HepG2 (cell line): ENCODE data around the gene ANGPTL2. TPM values are rescaled to one million over a fixed set of nuclear protein-coding genes. Genes with fewer than 3 reads are reported as not detected.
A peak's percentile ranks its signal among the peaks of the same experiment; 100 is the strongest.

Experiments
- AKAP8 ChIP-seq: sonication (generic); formaldehyde crosslinking; IDR thresholded peaks from 2 replicates; pipeline ENCODE4 v1.5.1; 2020; ENCODE audit warnings: mild to moderate bottlenecking, missing genetic modification reagents
- DZIP1 ChIP-seq: sonication (generic); formaldehyde crosslinking; IDR thresholded peaks from 2 replicates; pipeline ENCODE4 v1.5.0; 2020; ENCODE audit warnings: mild to moderate bottlenecking, missing genetic modification reagents
- HOMEZ ChIP-seq: IDR thresholded peaks from 2 replicates; pipeline ENCODE4 v1.6.1; 2016; ENCODE audit warnings: low read depth
- HOXA9 ChIP-seq: sonication (generic); formaldehyde crosslinking; IDR thresholded peaks from 2 replicates; pipeline ENCODE4 v1.8.1; 2022; ENCODE audit warnings: missing genetic modification reagents, mild to moderate bottlenecking, moderate library complexity, borderline replicate concordance
- JUND ChIP-seq: sonication (generic); formaldehyde crosslinking; IDR thresholded peaks from 2 replicates; pipeline ENCODE4 v1.8.0; 2022; ENCODE audit warnings: mild to moderate bottlenecking, missing genetic modification reagents
- KLF6 ChIP-seq: IDR thresholded peaks from 2 replicates; pipeline ENCODE4 v1.8.0; 2016; ENCODE audit warnings: missing biosample characterization, missing genetic modification reagents
- NFIC ChIP-seq: IDR thresholded peaks from 2 replicates; pipeline ENCODE4 v1.6.1; 2012; ENCODE audit warnings: mild to moderate bottlenecking, low read length, inconsistent platforms
- NR2C2 ChIP-seq: sonication (generic); formaldehyde crosslinking; IDR thresholded peaks from 2 replicates; pipeline ENCODE4 v1.4.0; 2020; ENCODE audit warnings: missing genetic modification reagents, mild to moderate bottlenecking, moderate library complexity, borderline replicate concordance
- TBP ChIP-seq: sonication (generic); formaldehyde crosslinking; IDR thresholded peaks from 2 replicates; pipeline ENCODE4 v1.5.0; 2020; ENCODE audit warnings: missing genetic modification reagents
- TRAFD1 ChIP-seq: sonication (generic); formaldehyde crosslinking; IDR thresholded peaks from 2 replicates; pipeline ENCODE4 v1.5.1; 2020; ENCODE audit warnings: missing genetic modification reagents, mild to moderate bottlenecking, borderline replicate concordance
- U2AF2 ChIP-seq: fragments of 200-400 bp; formaldehyde crosslinking; IDR thresholded peaks from 2 replicates; pipeline ENCODE4 v1.6.1; 2017; ENCODE audit warnings: low read depth, mild to moderate bottlenecking, low read length
- YEATS2 ChIP-seq: sonication (generic); formaldehyde crosslinking; IDR thresholded peaks from 2 replicates; pipeline ENCODE4 v1.4.0; 2020; ENCODE audit warnings: missing genetic modification reagents, borderline replicate concordance
- ZNF280D ChIP-seq: sonication (generic); formaldehyde crosslinking; IDR thresholded peaks from 2 replicates; pipeline ENCODE4 v1.5.1; 2020; ENCODE audit warnings: mild to moderate bottlenecking, missing genetic modification reagents
- ZNF30 ChIP-seq: sonication (generic); formaldehyde crosslinking; IDR thresholded peaks from 2 replicates; pipeline ENCODE4 v1.5.0; 2020; ENCODE audit warnings: mild to moderate bottlenecking, missing genetic modification reagents
- ZNF335 ChIP-seq: sonication (generic); formaldehyde crosslinking; IDR thresholded peaks from 2 replicates; pipeline ENCODE4 v1.4.0; 2020; ENCODE audit warnings: missing genetic modification reagents
- ZNF567 ChIP-seq: sonication (generic); formaldehyde crosslinking; IDR thresholded peaks from 2 replicates; pipeline ENCODE4 v1.8.1; 2023; ENCODE audit warnings: mild to moderate bottlenecking, missing genetic modification reagents, borderline replicate concordance
- ZNF615 ChIP-seq: sonication (generic); formaldehyde crosslinking; IDR thresholded peaks from 2 replicates; pipeline ENCODE4 v1.5.0; 2020; ENCODE audit warnings: mild to moderate bottlenecking, missing genetic modification reagents, borderline replicate concordance
- ZNF691 ChIP-seq: sonication (generic); formaldehyde crosslinking; IDR thresholded peaks from 2 replicates; pipeline ENCODE4 v1.4.0; 2020; ENCODE audit warnings: missing genetic modification reagents, low read depth, mild to moderate bottlenecking, borderline replicate concordance
- ZNF720 ChIP-seq: sonication (generic); formaldehyde crosslinking; IDR thresholded peaks from 2 replicates; pipeline ENCODE4 v1.4.0; 2020; ENCODE audit warnings: missing genetic modification reagents
- ZSCAN30 ChIP-seq: sonication (generic); formaldehyde crosslinking; IDR thresholded peaks from 2 replicates; pipeline ENCODE4 v1.5.0; 2020; ENCODE audit warnings: mild to moderate bottlenecking, missing genetic modification reagents
- polyA plus RNA-seq, 8 experiments: library from polyadenylated mRNA; depleted of rRNA in 3 of 8; stranded (reverse) in 7 of 8; unstranded in 1 of 8; fragments of >200 nt; fragmentation: Illumina TruSeq in 4 of 8; extraction: Trizol in 4 of 8; gene quantifications; 2 replicates each; pipeline versions ENCODE4 v1.2.1 to v1.2.3, GENCODE V29; 2011 to 2016; ENCODE audit warnings: low read depth in 4 of 8, missing spikeins in 1 of 8, mixed read lengths in 1 of 8; ENCODE audit not compliant: insufficient read depth in 1 of 8
- total RNA-seq, 5 experiments: library from RNA; depleted of rRNA; stranded (reverse); fragments of >200 nt; fragmentation: Illumina TruSeq; extraction: Trizol; gene quantifications; 2 replicates each; pipeline ENCODE4 v1.2.3, GENCODE V29; 2016; ENCODE audit warnings: low read depth in 1 of 5

The ANGPTL2 gene
- total and polyA plus RNA-seq, 2 of the 13 experiments (the other 11 are each of a cell fraction or from before 2014, with no cell fraction given): 0.91 to 21.0 TPM

GRCh38 chr9:127159325-127159801 lies 36.9 kb upstream of the ANGPTL2 start (continued):
- TF ChIP-seq HOMEZ (CRISPR knock-in tag) (peak; percentile 92), NR2C2 (CRISPR knock-in tag) (peak; percentile 73), JUND (CRISPR knock-in tag) (peak; percentile 82; the same call in 1 of the 2 replicates), ZNF335 (CRISPR knock-in tag) (peak; percentile 89; the same call in 1 of the 2 replicates), TBP (CRISPR knock-in tag) (no peak), ZNF567 (CRISPR knock-in tag) (peak; percentile 88; the same call in 1 of the 2 replicates), KLF6 (CRISPR knock-in tag) (peak; percentile 99), ZNF30 (CRISPR knock-in tag) (peak; percentile 98), ZSCAN30 (no peak), TRAFD1 (peak; percentile 96; the same call in 1 of the 2 replicates), HOXA9 (CRISPR knock-in tag) (peak; percentile 89), U2AF2 (no peak), ZNF615 (CRISPR knock-in tag) (no peak; the same call in 1 of the 2 replicates), AKAP8 (CRISPR knock-in tag) (peak; percentile 59; the same call in 1 of the 2 replicates), ZNF691 (peak; percentile 97), DZIP1 (CRISPR knock-in tag) (peak; percentile 81; the same call in 1 of the 2 replicates), ZNF280D (CRISPR knock-in tag) (peak; percentile 90; the same call in 1 of the 2 replicates), NFIC (no peak), ZNF720 (0 out of 2 replicates have a peak, but pooled peaks have one; percentile 47), YEATS2 (CRISPR knock-in tag) (peak; percentile 92; the same call in 1 of the 2 replicates)
